Measurements from ENCODE around the gene KRTAP4-6.
"Not testable (repeated sequence)": the region's sequence is repeated elsewhere in the genome, so short reads cannot be mapped to it uniquely, and the experiment has no call there.

The KRTAP4-6 gene

GRCh38 chr17:41140360-41141131, at the start of gene KRTAP4-6:
Gene KRTAP4-6, minus strand, starts transcription at chr17:41140544. Its CDS starts 57 bp downstream, at chr17:41140487.
- no peak for DNase-seq

GRCh38 chr17:41189837-41190318, 49.5 kb upstream of the KRTAP4-6 start, which contains the start of gene KRTAP9-1:
Gene KRTAP9-1, plus strand, starts transcription at chr17:41189887. Its CDS starts 0 bp downstream, at chr17:41189887.
- not testable (repeated sequence) for DNase-seq

- no peak for DNase-seq
These were observed 46.5 kb upstream of the KRTAP4-6 start for GRCh38 chr17:41186872-41187271.

GRCh38 chr17:41185001-41185400, 44.7 kb upstream of the KRTAP4-6 start:
- no peak for DNase-seq

- no peak for DNase-seq
These were observed 44.2 kb upstream of the KRTAP4-6 start, which contains the start of gene KRTAP4-1 for GRCh38 chr17:41184480-41184961. Gene KRTAP4-1, minus strand, starts transcription at chr17:41184911. Its CDS starts 57 bp downstream, at chr17:41184854.

- DNase-seq = no peak
These were observed 38.7 kb upstream of the KRTAP4-6 start for GRCh38 chr17:41178843-41179616.

- no peak for DNase-seq
These were observed 38.0 kb upstream of the KRTAP4-6 start for GRCh38 chr17:41178341-41178740.

GRCh38 chr17:41177727-41178271, 37.5 kb upstream of the KRTAP4-6 start, which contains the start of gene KRTAP4-2:
Gene KRTAP4-2, minus strand, starts transcription at chr17:41178221. Its CDS starts 57 bp downstream, at chr17:41178164.
- DNase-seq = no peak

- no peak for DNase-seq
These were observed 36.5 kb upstream of the KRTAP4-6 start for GRCh38 chr17:41176744-41177387.

GRCh38 chr17:41171886-41172285, 31.5 kb upstream of the KRTAP4-6 start:
- DNase-seq = no peak

GRCh38 chr17:41168121-41168520, 27.8 kb upstream of the KRTAP4-6 start, which contains the start of gene KRTAP4-3:
Gene KRTAP4-3, minus strand, starts transcription at chr17:41168221. Its CDS starts 49 bp downstream, at chr17:41168172.
- no peak for DNase-seq

- DNase-seq = no peak
These were observed 27.2 kb upstream of the KRTAP4-6 start for GRCh38 chr17:41167561-41167960.

- DNase-seq = no peak
These were observed 23.5 kb upstream of the KRTAP4-6 start for GRCh38 chr17:41163828-41164227.

- no peak for DNase-seq
These were observed 20.3 kb upstream of the KRTAP4-6 start, which contains the start of gene KRTAP4-4 for GRCh38 chr17:41160648-41161047. Gene KRTAP4-4, minus strand, starts transcription at chr17:41160748. Its CDS starts 57 bp downstream, at chr17:41160691.

- not testable (repeated sequence) for DNase-seq
These were observed 19.8 kb upstream of the KRTAP4-6 start for GRCh38 chr17:41160190-41160589.

GRCh38 chr17:41153856-41154255, 13.5 kb upstream of the KRTAP4-6 start:
- no peak for DNase-seq

GRCh38 chr17:41151525-41151924, 11.2 kb upstream of the KRTAP4-6 start:
- no peak for DNase-seq

- no peak for DNase-seq
These were observed 9.7 kb upstream of the KRTAP4-6 start for GRCh38 chr17:41150026-41150425.

GRCh38 chr17:41149652-41149985, 9.3 kb upstream of the KRTAP4-6 start, which contains the start of gene KRTAP4-5:
Gene KRTAP4-5, minus strand, starts transcription at chr17:41149825. Its CDS starts 58 bp downstream, at chr17:41149767.
- no peak for DNase-seq

- not testable (repeated sequence) for DNase-seq
These were observed 8.8 kb upstream of the KRTAP4-6 start for GRCh38 chr17:41148971-41149651.

GRCh38 chr17:41147531-41148204, 7.3 kb upstream of the KRTAP4-6 start:
- no peak for DNase-seq

All from NCI-H446 (cell line).